Body of pancreas (tissue), 4 donors: ENCODE results near the gene SCPEP1.

Source experiments
- CTCF ChIP-seq, 7 experiments: fragments of 450-650 bp in 4 of 7; fragments of 200-600 bp in 3 of 7; sonication (generic) in 3 of 7; IDR thresholded peaks; one replicate each; pipeline ENCODE4 v1.5.1; 2016 to 2019; ENCODE audit warnings: antibody characterized with exemption in 7 of 7
- POLR2A ChIP-seq, 3 donors: fragments of 450-650 bp; IDR thresholded peaks; one replicate each; pipeline ENCODE4 v1.6.1; 2016; ENCODE audit warnings: antibody characterized with exemption in 3 of 3, mild to moderate bottlenecking in 2 of 3

GRCh38 chr17:57048096-57048495 is 70.2 kb downstream of the SCPEP1 start:
- TF ChIP-seq CTCF (IDR thresholded peaks at IDR 0.05) = no peak
- no peak for TF ChIP-seq POLR2A (IDR thresholded peaks at IDR 0.05)
